NT2/D1 (cell line): ENCODE results near the gene CDK5.

Experiments used
- DNase-seq: peaks from one replicate; pipeline ENCODE4 v3.0.0-alpha.2; 2011; ENCODE audit warnings: low read depth, low spot score
- H3K27me3 ChIP-seq: 2 replicates; pipeline ENCODE4 v1.6.0; 2011; ENCODE audit warnings: mild to moderate bottlenecking; ENCODE audit not compliant: insufficient read length, insufficient read depth
- H3K36me3 ChIP-seq: 2 replicates; pipeline ENCODE4 v1.6.1; 2011; ENCODE audit warnings: mild to moderate bottlenecking, low read length, mixed read lengths; ENCODE audit not compliant: insufficient read depth, insufficient read length
- H3K4me1 ChIP-seq: 2 replicates; pipeline ENCODE4 v1.5.1; 2011; ENCODE audit not compliant: insufficient read depth, insufficient read length
- H3K4me3 ChIP-seq: 2 replicates; pipeline ENCODE4 v1.5.1; 2011; ENCODE audit warnings: low read depth; ENCODE audit not compliant: insufficient read length
- H3K9ac ChIP-seq: 2 replicates; pipeline ENCODE4 v1.6.0; 2011; ENCODE audit warnings: low read depth; ENCODE audit not compliant: insufficient read length
- H3K9me3 ChIP-seq: 2 replicates; pipeline ENCODE4 v1.5.1; 2011; ENCODE audit warnings: mild to moderate bottlenecking, low read length; ENCODE audit not compliant: insufficient read depth
- SUZ12 ChIP-seq: IDR thresholded peaks from 2 replicates; pipeline ENCODE4 v1.6.1; 2011; ENCODE audit not compliant: insufficient read length, insufficient read depth; ENCODE audit errors: extremely low read depth
- YY1 ChIP-seq: IDR thresholded peaks from 2 replicates; pipeline ENCODE4 v1.6.1; 2011; ENCODE audit not compliant: insufficient read length, insufficient read depth
- ZNF274 ChIP-seq: IDR thresholded peaks from 2 replicates; pipeline ENCODE4 v1.6.1; 2011; ENCODE audit warnings: mild to moderate bottlenecking, low read depth, low read length

CDK5 gene

GRCh38 chr7:151091003-151091402 lies 33.3 kb upstream of the CDK5 start:
- TF ChIP-seq SUZ12 = no peak
- TF ChIP-seq YY1 = no peak
- TF ChIP-seq ZNF274 = no peak

GRCh38 chr7:151089893-151090730 lies 32.4 kb upstream of the CDK5 start:
- Histone ChIP-seq H3K9ac (no peak overlapping the region), H3K27me3 (peaks cover 9% of the 10 kb centered on the region), H3K36me3 (peaks cover 30% of the 10 kb centered on the region), H3K9me3 (no peaks in the 10 kb centered on the region), H3K4me1 (peaks cover 15% of the 10 kb centered on the region), H3K4me3 (peak overlapping the region; percentile 9)
- DNase-seq = no peak
- TF ChIP-seq YY1 (no peak), SUZ12 (no peak), ZNF274 (no peak)

More at GRCh38 chr7:151091003-151091402, 33.3 kb upstream of the CDK5 start:
- DNase-seq = no peak
- Histone ChIP-seq H3K4me3 (no peak overlapping the region), H3K4me1 (peaks cover 11% of the 10 kb centered on the region), H3K9ac (no peak overlapping the region), H3K9me3 (no peaks in the 10 kb centered on the region), H3K36me3 (peaks cover 30% of the 10 kb centered on the region), H3K27me3 (peaks cover 9% of the 10 kb centered on the region)

DNA sequence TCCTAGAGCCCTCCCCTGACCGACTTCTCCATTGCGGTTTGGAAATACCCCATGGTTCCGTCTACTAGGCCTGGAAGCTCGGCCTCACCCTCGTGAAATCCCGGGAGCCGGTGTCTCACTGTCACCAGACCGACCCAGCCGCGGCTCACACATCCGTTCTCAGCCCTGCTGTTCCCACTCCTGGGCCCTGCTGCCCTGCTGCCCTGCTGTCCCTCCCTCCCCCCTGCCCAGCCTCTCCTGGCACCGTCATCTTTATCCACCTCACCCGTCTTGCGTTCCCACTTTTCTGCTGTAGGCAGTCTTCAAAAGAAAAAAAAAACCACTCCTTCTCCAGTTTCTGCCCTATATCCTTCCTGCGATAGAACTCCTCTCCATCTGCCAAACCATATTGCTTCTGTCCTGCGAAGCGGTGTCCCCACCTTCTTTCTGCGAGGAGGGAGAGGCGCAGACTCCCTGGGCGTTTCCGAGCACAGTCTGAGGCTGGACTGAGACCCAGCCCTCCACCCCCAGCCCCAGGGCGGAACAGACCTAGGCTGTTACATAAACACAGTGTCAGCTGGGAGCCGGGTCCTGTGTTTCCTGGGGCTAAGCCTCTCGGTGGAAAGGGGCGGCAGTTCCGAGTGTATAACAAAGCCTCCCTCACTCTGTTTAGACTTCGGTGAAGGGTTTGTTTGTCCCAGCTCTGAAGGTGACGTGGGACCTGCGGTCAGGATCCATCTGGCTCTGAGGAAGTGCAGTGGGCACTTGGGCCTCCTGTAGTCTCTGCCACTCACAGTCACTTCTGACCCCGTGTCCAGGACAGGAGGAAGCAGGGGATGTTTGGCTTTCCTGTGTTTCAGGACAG lies 31.4 kb upstream of the CDK5 start:
- peaks cover 30% of the 10 kb centered on the region for H3K36me3 ChIP-seq
- H3K4me3 ChIP-seq = peak overlapping the region; percentile 78
- peaks cover 15% of the 10 kb centered on the region for H3K4me1 ChIP-seq
- peak overlapping the region; percentile 64 for H3K9ac ChIP-seq
- H3K9me3 ChIP-seq = no peaks in the 10 kb centered on the region
- peaks cover 14% of the 10 kb centered on the region for H3K27me3 ChIP-seq
- no peak for TF ChIP-seq SUZ12
- no peak for TF ChIP-seq YY1
- no peak for TF ChIP-seq ZNF274
- no peak for DNase-seq

- no peak for DNase-seq
- Histone ChIP-seq H3K4me3 (peak overlapping the region; percentile 78), H3K9me3 (no peaks in the 10 kb centered on the region), H3K36me3 (peaks cover 25% of the 10 kb centered on the region), H3K9ac (peak overlapping the region; percentile 90), H3K27me3 (peaks cover 19% of the 10 kb centered on the region), H3K4me1 (peaks cover 15% of the 10 kb centered on the region)
- TF ChIP-seq SUZ12 = no peak
- no peak for TF ChIP-seq YY1
- no peak for TF ChIP-seq ZNF274
These were observed 30.5 kb upstream of the CDK5 start for GRCh38 chr7:151088019-151088855.

- TF ChIP-seq YY1 (no peak), SUZ12 (no peak), ZNF274 (no peak)
- Histone ChIP-seq H3K9ac (peak overlapping the region; percentile 90), H3K36me3 (peaks cover 17% of the 10 kb centered on the region), H3K4me3 (peak overlapping the region; percentile 78), H3K27me3 (peaks cover 19% of the 10 kb centered on the region), H3K9me3 (no peaks in the 10 kb centered on the region), H3K4me1 (peaks cover 15% of the 10 kb centered on the region)
- DNase-seq = no peak
These were observed 29.7 kb upstream of the CDK5 start for GRCh38 chr7:151087245-151088018.

DNA sequence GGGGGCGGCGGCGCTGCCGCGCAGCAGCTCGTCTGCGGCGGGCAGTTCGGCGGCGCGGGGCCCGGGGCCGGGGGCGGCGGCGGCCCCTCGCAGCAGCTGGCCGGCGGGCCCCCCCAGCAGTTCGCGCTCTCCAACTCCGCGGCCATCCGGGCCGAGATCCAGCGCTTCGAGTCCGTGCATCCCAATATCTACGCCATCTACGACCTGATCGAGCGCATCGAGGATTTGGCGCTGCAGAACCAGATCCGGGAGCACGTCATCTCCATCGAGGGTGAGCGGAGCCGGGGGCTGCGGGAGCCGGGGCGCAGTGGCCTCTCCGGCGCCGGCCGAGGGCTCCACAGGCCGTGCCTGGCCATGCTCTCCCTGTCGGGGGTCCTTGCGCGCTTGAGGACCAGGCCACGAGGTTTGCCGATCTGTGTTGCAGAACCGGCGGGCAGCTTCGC lies 29.1 kb upstream of the CDK5 start:
- H3K4me1 ChIP-seq = peaks cover 15% of the 10 kb centered on the region
- peaks cover 19% of the 10 kb centered on the region for H3K27me3 ChIP-seq
- no peak for DNase-seq
- peak overlapping the region; percentile 78 for H3K4me3 ChIP-seq
- TF ChIP-seq ZNF274 = no peak
- TF ChIP-seq YY1 = no peak
- peaks cover 11% of the 10 kb centered on the region for H3K36me3 ChIP-seq
- peak overlapping the region; percentile 90 for H3K9ac ChIP-seq
- no peaks in the 10 kb centered on the region for H3K9me3 ChIP-seq
